OCI-LY1 (cell line): ENCODE results near the gene SLCO2A1.

ENCODE experiments used
- H2AFZ ChIP-seq: fragments of 200-600 bp; sonication (generic), shearing (Covaris generic); 2 replicates; pipeline ENCODE4 v1.6.0; 2014; ENCODE audit warnings: antibody characterized with exemption, mild to moderate bottlenecking, low read length
- H3F3A ChIP-seq: fragments of 200-600 bp; sonication (generic), shearing (Covaris generic); 2 replicates; pipeline ENCODE4 v1.6.0; 2014; ENCODE audit warnings: mild to moderate bottlenecking, antibody characterized with exemption, low read length, moderate library complexity; ENCODE audit not compliant: insufficient read depth
- H3K27ac ChIP-seq: fragments of 200-600 bp; sonication (generic); 2 replicates; pipeline ENCODE4 v1.5.1; 2014; ENCODE audit warnings: low read length, mixed run types, mild to moderate bottlenecking, low read depth; ENCODE audit not compliant: poor library complexity, severe bottlenecking
- H3K27me3 ChIP-seq: fragments of 200-600 bp; sonication (generic); 2 replicates; pipeline ENCODE4 v1.6.0; 2014; ENCODE audit warnings: antibody characterized with exemption, mild to moderate bottlenecking, low read length, moderate library complexity; ENCODE audit not compliant: insufficient read depth
- H3K36me3 ChIP-seq: fragments of 200-600 bp; sonication (generic); 2 replicates; pipeline ENCODE4 v1.6.1; 2014; ENCODE audit warnings: mild to moderate bottlenecking, antibody characterized with exemption, low read length, moderate library complexity, mixed read lengths; ENCODE audit not compliant: insufficient read depth
- H3K4me1 ChIP-seq: fragments of 200-600 bp; sonication (generic); 2 replicates; pipeline ENCODE4 v1.5.1; 2014; ENCODE audit warnings: mild to moderate bottlenecking, low read length, moderate library complexity; ENCODE audit not compliant: insufficient read depth, severe bottlenecking
- H3K4me2 ChIP-seq: fragments of 200-600 bp; sonication (generic), shearing (Covaris generic); 2 replicates; pipeline ENCODE4 v1.6.1; 2014; ENCODE audit warnings: low read length
- H3K4me3 ChIP-seq: fragments of 200-600 bp; sonication (generic); 2 replicates; pipeline ENCODE4 v1.5.1; 2014; ENCODE audit warnings: low read length, low read depth, mild to moderate bottlenecking, mixed read lengths; ENCODE audit not compliant: poor library complexity, severe bottlenecking
- H3K79me2 ChIP-seq: fragments of 200-600 bp; shearing (Covaris generic); 2 replicates; pipeline ENCODE4 v1.6.1; 2016; ENCODE audit warnings: mixed run types, low read length, mixed read lengths; ENCODE audit not compliant: insufficient read depth
- H3K9ac ChIP-seq: fragments of 200-600 bp; sonication (generic), shearing (Covaris generic); 2 replicates; pipeline ENCODE4 v1.6.1; 2014; ENCODE audit warnings: mild to moderate bottlenecking, low read length, mixed read lengths
- H3K9me2 ChIP-seq: fragments of 200-600 bp; sonication (generic), shearing (Covaris generic); 2 replicates; pipeline ENCODE4 v1.6.1; 2014; ENCODE audit warnings: low read depth, mild to moderate bottlenecking, low read length, mixed read lengths
- H3K9me3 ChIP-seq: fragments of 200-600 bp; shearing (Covaris generic); 2 replicates; pipeline ENCODE4 v1.6.1; 2014; ENCODE audit warnings: low read length, mixed read lengths
- H4K20me1 ChIP-seq: fragments of 200-600 bp; sonication (generic), shearing (Covaris generic); 2 replicates; pipeline ENCODE4 v1.6.0; 2016; ENCODE audit warnings: mild to moderate bottlenecking, low read length; ENCODE audit not compliant: insufficient read depth
- EZH2 ChIP-seq: fragments of 200-600 bp; sonication (generic), shearing (Covaris generic); IDR thresholded peaks from 2 replicates; pipeline ENCODE4 v1.8.0; 2017; ENCODE audit warnings: borderline replicate concordance, mixed run types, mild to moderate bottlenecking, antibody characterized with exemption, low read length, moderate library complexity, mixed read lengths
- TF ChIP-seq, protein P1 (sequence below): fragments of 200-600 bp; sonication (generic), shearing (Covaris generic); IDR thresholded peaks from 2 replicates; pipeline ENCODE4 v1.5.1; 2017; ENCODE audit warnings: mild to moderate bottlenecking, antibody characterized with exemption, low read length, moderate library complexity, mixed read lengths

SLCO2A1 gene

DNA sequence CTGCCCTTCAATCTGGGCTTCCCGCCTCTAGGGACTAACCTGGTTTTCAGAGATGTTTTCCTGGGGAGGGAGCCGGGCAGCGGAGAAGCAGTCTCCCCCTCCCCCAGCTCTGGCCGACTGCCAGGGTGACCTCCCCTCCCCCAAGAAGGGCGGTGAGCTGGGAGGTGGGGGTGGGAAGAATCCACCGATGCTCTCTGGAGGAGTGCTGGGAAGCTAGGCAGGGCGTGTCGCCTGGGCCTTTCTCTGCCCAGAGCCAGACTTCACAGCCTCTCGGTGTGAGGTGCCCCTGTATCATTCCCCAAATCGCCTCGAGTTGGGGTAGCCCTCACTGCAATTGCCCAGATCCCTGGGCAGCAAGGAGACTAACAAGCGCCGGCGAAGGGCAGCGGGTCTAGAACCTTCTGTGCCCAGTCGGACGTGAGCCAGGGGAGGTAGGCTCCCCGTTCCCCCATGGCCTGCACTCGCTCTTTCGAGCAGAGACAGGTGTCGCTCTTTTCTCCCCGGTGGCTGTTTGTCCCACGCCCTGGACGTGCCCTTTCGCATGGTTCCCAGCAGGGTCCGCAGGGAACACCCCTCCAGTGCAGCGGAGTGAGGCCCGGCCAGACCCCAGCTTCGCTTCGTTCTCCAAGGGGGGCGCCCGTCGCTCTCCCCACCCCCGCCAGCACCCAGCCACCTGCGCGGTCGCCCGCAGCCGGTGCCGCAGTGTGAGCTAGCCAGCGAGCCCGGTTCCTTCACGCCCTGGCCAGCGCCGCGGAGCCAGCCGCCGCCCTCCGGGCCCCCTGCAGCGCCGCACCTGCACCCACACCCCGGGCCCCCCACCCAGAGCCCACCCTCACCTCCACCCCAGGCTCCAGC is 135.1 kb downstream of the SLCO2A1 start:
- Histone ChIP-seq H3K79me2 (no peaks in the 10 kb centered on the region), H3K9me3 (no peaks in the 10 kb centered on the region), H3K27me3 (peaks cover 7% of the 10 kb centered on the region; the same call in 1 of the 2 replicates), H2AFZ (no peak overlapping the region), H3K4me2 (no peak overlapping the region), H3K27ac (no peak overlapping the region), H3K9me2 (no peaks in the 10 kb centered on the region), H3F3A (no peaks in the 10 kb centered on the region), H3K36me3 (no peaks in the 10 kb centered on the region), H3K9ac (no peak overlapping the region), H3K4me1 (no peaks in the 10 kb centered on the region), H3K4me3 (no peak overlapping the region), H4K20me1 (no peaks in the 10 kb centered on the region)
- no peak for TF ChIP-seq EZH2
- TF ChIP-seq, protein P1, sequence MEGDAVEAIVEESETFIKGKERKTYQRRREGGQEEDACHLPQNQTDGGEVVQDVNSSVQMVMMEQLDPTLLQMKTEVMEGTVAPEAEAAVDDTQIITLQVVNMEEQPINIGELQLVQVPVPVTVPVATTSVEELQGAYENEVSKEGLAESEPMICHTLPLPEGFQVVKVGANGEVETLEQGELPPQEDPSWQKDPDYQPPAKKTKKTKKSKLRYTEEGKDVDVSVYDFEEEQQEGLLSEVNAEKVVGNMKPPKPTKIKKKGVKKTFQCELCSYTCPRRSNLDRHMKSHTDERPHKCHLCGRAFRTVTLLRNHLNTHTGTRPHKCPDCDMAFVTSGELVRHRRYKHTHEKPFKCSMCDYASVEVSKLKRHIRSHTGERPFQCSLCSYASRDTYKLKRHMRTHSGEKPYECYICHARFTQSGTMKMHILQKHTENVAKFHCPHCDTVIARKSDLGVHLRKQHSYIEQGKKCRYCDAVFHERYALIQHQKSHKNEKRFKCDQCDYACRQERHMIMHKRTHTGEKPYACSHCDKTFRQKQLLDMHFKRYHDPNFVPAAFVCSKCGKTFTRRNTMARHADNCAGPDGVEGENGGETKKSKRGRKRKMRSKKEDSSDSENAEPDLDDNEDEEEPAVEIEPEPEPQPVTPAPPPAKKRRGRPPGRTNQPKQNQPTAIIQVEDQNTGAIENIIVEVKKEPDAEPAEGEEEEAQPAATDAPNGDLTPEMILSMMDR: no peak

DNA sequence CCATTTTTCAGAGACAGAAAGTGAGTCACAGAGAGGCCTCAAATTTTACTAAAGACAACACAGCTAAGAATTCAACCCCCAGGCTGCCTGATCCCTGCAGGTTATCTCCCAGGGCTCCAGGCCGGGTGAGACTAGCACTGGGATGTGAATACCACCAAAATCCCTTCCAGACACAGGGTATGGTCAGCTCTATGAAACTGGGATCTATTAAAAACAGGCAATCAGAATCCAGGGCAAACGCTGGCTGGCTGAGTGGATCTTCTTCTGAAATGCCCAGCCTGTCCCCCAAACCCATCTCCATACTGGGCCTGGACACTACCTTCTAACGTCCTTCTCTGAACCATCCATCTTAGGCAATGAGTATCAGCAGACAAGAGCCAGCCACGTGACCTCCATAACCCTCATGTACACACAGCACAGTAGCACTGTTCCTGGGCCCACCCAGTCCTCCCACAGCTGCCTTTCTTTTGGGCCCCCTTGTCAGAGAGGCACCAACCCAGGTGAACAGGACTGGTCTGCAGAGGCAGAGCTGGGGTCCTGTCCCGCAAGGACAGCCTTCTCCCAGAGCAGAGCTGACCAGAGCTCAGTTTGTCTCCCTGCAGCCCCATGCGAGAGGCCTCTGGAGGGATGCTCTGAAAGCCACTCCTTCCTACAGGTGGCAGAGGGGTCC is 135.9 kb downstream of the SLCO2A1 start:
- Histone ChIP-seq H3K4me1 (no peaks in the 10 kb centered on the region), H4K20me1 (no peaks in the 10 kb centered on the region), H3K36me3 (no peaks in the 10 kb centered on the region), H3K79me2 (no peaks in the 10 kb centered on the region), H2AFZ (no peak overlapping the region), H3K27ac (no peak overlapping the region), H3F3A (no peaks in the 10 kb centered on the region), H3K4me2 (no peak overlapping the region), H3K9ac (no peak overlapping the region), H3K9me3 (no peaks in the 10 kb centered on the region), H3K9me2 (no peaks in the 10 kb centered on the region), H3K27me3 (peaks cover 7% of the 10 kb centered on the region; the same call in 1 of the 2 replicates), H3K4me3 (no peak overlapping the region)
- TF ChIP-seq, protein P1: no peak
- TF ChIP-seq EZH2: no peak

DNA sequence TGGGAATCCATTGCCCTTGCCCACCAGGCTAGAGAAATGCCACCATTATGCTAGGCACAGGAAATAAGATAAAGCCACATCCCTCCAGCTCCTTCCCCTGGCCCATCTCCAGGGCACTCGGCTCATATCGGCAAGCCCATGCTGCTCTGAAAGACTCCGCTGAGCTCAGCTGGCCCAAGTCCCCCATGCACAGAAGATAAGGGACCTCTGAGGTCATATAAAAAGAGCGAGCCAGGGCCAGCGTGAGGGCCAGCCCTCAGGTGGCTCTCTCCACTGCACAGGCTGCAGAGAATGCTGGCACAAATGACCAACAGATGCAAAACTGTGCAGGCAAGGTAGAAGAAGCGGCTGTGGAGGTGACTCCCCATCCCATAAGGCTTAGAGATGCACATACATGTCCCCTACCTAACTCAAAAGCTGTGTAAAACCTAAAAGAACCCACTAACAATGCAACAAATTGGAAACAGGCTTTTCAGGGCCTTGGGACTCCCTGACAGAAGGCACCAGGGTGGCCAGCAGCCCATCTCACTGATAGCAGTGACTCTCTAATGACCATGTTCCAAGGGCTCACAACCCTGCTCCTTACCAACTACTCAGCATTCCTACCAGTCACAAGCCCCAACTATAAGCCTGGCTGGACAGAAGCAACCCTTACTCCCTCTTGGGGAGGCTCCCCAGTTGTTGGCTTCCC is 137.0 kb downstream of the SLCO2A1 start:
- no peak overlapping the region for H2AFZ ChIP-seq
- no peak overlapping the region for H3K4me2 ChIP-seq
- no peak overlapping the region for H3K9ac ChIP-seq
- H3K27ac ChIP-seq: no peak overlapping the region
- no peaks in the 10 kb centered on the region for H3K9me3 ChIP-seq
- H3K9me2 ChIP-seq: no peaks in the 10 kb centered on the region
- no peak overlapping the region for H3K4me3 ChIP-seq
- no peaks in the 10 kb centered on the region for H4K20me1 ChIP-seq
- TF ChIP-seq, protein P1: no peak
- TF ChIP-seq EZH2: no peak
- no peaks in the 10 kb centered on the region for H3K79me2 ChIP-seq
- peaks cover 7% of the 10 kb centered on the region; the same call in 1 of the 2 replicates for H3K27me3 ChIP-seq
- H3K4me1 ChIP-seq: no peaks in the 10 kb centered on the region
- H3K36me3 ChIP-seq: no peaks in the 10 kb centered on the region
- no peaks in the 10 kb centered on the region for H3F3A ChIP-seq
